Sciatic nerve (tissue), 2 donors: ENCODE measurements around the gene INTS14. TPM values are rescaled to one million over a fixed set of nuclear protein-coding genes. Genes with fewer than 3 reads are reported as not detected.

Experiments
- ATAC-seq: fragments of 200-7000 bp; cut with Tn5 transposase; one replicate; pipeline ENCODE4 v1.9.1; 2020; ENCODE audit warnings: mild to moderate bottlenecking, moderate library complexity
- DNase-seq: peaks from one replicate; pipeline ENCODE4 v3.0.0-alpha.2; 2020; ENCODE audit warnings: low spot score
- intact Hi-C: fragments of 100-400 bp; cut with DNase I; formaldehyde crosslinking; loops from one replicate; pipeline ENCODE4 v1.14.2; 2022
- total RNA-seq: library from RNA; stranded (reverse); fragmentation: NEBNext Ultra II Directional; extraction: Animal tissue kit (Norgen Biotek cat#: 25700); gene quantifications from one replicate; pipeline ENCODE4 v1.2.1, GENCODE V29; 2021
- donor health status: DM: no; HTN: no; CAD: no.
- donor health status: DM: no; HTN: no; CAD: no.

INTS14 gene
- total RNA-seq, result 24.4 TPM

DNA sequence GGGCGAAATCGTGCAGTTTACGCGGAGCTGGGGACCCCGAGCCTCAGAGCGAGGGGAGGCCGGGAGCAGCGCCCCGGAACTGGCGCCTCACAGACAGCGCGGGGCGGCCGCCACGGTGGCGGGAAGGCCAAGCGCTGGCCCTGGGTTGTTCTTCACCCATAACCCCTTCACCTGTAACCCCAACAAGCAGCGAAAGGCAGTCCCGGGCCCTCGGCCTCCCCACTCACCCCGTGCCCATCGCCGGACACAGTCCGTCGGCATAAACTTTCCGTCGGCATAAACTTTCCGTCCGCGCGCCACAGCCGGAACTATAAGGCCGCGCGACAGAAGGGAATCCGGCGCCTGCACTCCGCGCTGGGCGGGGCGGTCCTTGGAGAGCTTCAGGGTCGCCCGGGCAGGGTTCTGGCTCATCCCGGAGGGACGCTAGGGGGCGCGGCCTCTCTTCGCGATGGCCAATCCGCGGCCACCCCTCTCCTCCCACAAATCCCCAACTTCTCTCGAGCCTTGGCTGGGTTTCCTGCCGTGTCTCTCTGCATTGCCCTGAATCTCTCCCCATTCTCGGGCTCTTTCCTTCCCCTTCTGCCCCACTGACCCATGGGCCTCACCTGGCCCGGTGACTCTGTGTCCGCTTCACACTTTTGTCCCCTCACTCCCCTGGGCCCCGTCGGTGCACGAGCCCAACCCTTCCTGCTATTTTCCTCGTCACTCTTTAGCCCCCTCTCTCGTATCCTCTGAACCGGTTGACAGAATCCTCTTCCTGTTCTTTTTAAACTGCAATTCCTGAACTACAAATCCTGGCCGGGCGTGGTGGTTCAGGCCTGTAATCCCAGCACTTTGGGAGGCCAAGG is at the start of gene INTS14:
Gene INTS14, minus strand, starts transcription at position 261 of the 848 bp plus-strand sequence. CDS start 3,751 bp downstream, outside the sequence.
- DNase-seq (peak; percentile 99), ATAC-seq (peak; percentile 99)
- intact Hi-C loops, result no loop called here

DNA sequence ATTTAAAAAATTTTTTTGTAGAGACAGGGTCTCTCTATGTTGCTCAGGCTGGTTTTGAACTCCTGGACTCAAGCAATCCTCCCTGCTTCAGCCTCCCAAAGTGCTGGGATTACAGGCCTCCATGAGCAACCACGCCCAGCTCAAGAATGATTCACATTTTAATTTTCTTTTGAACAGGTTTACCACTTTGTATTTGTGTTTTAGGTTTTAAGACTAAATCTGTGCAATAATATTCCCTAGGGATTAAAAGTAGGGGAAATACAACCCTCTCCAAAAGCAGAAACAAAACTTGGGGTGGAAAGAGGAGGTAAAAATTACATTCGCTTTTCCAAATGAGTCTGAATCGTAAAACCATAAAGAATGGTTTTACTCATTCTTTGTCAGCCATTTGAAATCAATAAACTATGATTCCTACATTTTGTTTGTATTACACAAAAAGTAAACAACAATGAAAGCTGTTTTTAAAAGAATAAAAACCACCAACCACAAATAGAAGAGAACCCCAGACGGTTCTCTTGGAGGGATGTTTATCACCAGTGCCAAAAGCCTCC is 48.6 kb upstream of the INTS14 start:
- DNase-seq, result no peak
- intact Hi-C loops, result no loop called here
- ATAC-seq, result no peak

DNA sequence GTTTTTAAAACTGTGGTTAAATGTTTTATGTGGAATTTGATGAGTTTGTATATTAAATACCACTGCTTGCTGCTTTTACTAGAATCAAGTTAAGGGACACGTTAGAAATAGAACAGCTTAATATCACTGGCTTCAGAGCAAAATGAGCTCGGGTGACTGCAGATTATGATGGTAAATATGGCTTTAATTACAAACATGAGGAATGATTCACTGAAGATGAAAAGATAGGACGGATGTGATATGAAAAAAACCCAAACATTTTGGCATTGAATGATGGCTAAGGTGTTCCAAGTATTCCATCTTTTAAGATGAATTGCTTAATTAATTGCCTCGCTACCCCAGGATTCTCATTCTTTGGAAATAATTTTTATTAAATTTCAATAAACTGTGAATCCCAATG is 44.5 kb upstream of the INTS14 start:
- intact Hi-C loops, result no loop called here
- ATAC-seq, result no peak
- no peak for DNase-seq

DNA sequence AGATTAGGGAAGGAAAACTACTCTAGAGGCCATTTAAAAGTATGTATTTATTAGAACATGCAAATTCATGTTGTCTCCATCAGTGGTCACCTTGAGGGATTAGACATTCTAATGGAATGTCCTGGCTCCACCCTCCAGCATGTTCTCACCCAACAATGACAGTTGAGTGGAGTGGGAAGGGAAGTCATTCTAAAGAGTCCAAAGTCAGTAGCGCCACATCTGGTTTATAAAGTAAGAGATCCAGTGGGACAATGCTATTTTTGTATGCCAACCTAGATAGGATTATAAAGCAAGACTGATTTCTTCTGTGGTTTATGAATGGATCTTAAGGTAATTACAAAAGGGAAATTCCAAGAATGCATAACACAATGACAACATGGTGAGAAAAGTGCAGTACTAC is 44.1 kb upstream of the INTS14 start:
- ATAC-seq (no peak), DNase-seq (no peak)
- intact Hi-C loops, result no loop called here

DNA sequence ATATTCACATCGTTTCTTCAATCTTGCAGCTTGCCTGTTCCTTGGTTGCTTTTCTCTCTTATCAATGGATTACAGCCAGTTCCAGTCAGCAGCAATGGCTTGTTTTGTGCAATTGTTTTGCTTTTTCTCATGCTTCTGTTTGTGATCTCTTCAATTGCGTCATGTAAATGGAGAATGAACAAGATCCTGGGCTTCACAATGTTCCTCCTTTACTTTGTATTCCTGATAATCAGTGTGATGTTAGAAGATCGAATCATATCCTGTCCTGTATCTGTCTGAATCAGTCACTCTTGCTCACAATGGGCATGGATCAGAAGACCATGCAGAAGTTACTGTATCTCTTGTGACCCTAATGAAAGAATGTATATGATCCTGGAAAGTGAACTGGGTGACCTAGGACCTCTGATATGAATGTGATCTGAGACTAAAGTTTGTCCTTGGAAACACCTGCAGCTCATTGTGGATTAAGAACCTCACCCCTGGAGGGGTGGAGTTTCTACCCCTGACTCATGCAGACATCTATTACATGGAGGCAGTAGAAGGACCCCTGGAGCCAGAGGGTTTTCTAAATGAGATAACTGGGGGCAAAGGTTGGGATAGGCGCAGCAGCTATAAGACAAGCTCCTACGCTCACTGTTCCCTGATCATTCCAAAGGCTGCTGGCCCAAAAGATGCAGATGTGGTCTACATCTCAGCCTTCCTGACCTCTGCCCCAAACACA is 43.0 kb upstream of the INTS14 start:
- no peak for DNase-seq
- intact Hi-C loops, result no loop called here
- no peak for ATAC-seq

DNA sequence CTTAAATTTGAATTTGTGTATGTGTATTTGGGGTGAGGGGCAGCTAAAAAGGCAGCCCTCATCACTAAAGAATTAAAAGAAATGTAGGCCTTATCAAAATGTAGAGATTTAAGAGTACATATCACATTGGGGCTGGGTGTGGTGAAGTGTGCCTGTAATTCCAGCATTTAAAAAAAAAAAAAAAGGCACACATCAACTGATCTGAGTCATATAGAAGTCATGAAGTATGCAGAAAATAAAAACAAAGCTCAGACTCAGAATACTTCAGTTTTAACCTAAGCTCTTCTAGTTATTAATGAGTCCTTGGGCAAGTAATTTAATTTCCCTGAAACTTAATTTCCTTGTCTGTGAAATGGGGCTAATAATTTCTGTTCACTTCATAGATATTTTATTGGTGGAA is 42.4 kb upstream of the INTS14 start:
- DNase-seq, result no peak
- ATAC-seq, result no peak
- intact Hi-C loops, result no loop called here

DNA sequence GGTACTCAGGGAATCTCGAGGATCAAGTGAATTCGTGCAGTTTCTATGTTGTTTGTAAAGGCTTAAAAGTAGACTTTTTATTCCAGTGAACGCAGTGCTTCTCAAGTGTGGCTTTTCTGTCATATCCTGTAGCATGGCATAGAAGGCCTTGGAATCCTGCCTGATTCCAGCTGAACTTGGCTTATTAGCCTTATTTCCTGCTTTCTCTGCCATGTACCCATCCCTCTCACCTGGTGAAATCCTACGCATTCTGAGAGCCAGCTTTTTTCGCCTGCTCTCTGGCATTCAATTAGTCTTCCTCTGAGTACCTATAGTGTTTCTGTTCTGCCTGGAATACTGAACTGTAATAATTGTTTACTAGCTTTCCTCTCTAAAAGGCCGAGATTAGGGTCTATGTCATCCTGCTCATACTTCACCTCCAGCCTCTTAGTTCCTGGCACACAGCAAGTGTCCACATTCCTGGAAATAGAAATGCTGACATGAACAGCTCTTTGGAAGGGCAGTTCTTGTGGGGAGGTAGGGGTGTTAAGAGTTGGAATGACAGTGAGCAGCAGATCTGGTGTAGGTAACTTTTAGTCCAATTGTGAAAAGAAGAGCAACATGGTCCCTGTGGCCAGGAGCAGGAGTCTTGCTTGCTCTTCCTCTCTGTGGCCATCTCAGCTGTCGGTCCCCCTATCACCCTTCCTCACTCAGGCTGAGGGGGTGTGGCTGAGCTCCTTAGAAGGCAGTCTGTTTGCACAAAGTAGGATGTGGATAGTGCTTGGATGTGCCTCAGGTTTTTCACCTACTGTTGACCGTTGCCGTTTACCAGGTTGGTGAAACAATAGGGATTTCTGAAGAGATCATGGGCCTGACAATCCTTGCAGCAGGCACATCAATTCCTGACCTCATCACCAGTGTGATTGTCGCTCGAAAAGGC is 41.2 kb upstream of the INTS14 start:
- intact Hi-C loops, result no loop called here
- ATAC-seq, result no peak

DNA sequence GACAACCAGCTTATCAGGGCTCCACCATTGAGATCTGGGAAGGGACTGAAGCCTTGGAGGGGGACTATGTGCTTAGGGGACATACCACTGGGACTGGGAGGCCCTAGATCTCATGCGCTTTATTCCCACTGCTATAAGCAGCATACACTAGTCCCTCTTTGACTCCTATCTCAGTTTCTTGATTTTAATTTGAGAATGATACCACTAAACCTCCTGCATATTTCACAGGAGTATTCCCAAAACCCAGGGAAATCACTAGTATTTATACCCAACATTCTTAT is 40.1 kb upstream of the INTS14 start:
- intact Hi-C loops, result no loop called here
- ATAC-seq (no peak), DNase-seq (no peak)

More for the DNA sequence above, 41.2 kb upstream of the INTS14 start:
- DNase-seq, result no peak

DNA sequence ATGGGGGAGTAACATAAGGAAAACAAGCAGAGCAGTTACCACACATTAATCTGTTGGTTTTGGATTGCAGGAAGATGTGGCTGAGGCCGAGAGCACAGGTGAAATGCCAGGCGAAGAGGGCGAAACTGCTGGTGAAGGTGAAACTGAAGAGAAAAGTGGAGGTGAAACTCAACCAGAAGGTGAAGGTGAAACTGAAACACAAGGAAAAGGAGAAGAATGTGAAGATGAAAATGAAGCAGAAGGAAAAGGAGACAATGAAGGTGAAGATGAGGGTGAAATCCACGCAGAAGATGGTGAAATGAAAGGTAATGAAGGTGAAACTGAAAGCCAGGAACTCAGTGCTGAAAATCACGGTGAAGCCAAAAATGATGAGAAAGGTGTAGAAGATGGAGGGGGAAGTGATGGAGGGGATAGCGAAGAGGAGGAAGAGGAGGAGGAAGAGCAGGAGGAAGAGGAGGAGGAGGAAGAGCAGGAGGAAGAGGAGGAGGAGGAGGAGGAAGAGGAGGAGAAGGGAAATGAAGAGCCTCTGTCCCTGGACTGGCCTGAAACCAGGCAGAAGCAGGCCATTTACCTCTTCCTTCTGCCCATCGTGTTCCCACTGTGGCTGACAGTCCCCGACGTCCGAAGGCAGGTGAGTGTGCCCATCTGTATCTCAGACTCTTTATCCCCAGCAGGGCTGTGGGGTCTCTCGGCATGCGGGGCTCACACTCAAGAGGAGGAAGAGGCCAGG is 39.5 kb upstream of the INTS14 start:
- no peak for DNase-seq
- intact Hi-C loops, result no loop called here
- ATAC-seq, result no peak

DNA sequence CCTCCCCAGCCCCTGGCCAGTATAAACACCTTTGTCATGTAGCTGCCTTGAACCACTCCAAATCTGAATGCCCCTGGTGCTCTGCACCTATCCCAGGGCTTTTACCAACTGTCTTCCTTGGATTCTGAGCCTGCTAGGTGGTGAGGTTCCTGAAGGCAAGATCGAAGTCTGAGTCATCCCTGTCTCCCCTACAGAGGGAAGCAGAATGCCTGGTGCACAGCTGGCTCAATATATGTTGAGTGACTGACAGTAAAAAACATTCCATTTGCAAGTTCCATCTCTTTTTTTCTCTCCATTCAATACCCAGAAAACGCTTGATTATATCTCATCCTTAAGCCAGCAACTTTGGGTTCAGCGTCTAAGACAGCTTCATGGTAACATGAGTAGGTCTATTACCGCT is 35.6 kb upstream of the INTS14 start:
- intact Hi-C loops, result no loop called here
- no peak for ATAC-seq
- DNase-seq, result no peak

DNA sequence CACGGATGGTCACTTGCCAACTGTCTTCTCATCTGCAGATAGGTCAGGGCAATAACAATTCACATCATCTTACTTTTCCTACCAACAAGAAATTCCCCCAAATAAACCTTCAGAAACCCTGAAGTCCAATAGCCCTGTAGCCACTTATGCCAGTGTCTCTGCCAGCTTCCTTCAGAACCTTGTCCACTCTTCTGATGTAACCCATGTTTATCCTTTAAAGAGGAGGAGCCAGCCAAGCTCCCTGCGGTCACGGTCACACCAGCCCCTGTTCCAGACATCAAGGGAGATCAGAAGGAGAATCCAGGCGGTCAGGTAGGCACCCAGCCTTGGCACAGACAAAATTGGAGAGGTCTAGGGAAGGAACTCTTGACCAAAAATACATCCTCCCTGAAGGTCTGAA is 34.5 kb upstream of the INTS14 start:
- ATAC-seq (no peak), DNase-seq (no peak)
- intact Hi-C loops, result no loop called here

DNA sequence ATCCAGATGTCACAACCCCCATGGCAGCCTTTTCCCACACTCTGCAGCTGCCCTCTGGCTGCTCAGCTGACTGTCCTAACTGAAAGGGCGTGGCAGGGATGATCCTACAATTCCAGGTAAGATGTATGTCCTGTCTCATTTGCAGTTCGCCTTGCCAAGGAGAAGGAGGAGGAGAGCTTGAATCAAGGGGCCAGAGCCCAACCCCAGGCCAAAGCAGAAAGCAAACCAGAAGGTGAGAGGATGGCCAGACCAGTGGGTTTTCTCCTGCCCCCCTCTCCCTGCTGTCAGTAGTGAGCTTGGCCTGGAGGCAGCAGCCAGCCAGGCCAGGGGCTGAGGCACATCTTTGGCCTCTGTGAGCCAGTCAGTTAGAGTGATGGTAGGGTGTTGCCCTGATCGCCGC is 33.4 kb upstream of the INTS14 start:
- intact Hi-C loops, result no loop called here
- DNase-seq (no peak), ATAC-seq (no peak)

DNA sequence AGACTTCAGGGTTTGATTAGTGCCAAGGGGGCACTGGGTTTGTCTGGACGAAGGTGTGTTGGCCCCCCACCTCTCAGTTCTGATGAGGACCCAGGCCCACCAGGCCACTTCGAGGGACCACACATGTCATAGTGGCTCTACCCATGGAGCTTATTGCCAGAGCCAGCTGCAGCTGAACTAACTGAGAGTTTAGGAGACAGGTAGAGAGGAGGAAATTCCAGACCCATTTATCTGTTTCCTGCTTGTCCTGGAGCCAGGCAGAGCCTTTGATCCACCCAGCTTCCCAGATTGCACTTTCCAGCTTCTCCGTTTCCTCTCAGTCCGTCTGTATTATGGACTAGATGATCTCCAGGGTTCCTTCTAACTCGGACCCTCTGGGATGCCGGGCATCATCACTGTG is 31.7 kb upstream of the INTS14 start:
- ATAC-seq, result no peak
- no peak for DNase-seq

DNA sequence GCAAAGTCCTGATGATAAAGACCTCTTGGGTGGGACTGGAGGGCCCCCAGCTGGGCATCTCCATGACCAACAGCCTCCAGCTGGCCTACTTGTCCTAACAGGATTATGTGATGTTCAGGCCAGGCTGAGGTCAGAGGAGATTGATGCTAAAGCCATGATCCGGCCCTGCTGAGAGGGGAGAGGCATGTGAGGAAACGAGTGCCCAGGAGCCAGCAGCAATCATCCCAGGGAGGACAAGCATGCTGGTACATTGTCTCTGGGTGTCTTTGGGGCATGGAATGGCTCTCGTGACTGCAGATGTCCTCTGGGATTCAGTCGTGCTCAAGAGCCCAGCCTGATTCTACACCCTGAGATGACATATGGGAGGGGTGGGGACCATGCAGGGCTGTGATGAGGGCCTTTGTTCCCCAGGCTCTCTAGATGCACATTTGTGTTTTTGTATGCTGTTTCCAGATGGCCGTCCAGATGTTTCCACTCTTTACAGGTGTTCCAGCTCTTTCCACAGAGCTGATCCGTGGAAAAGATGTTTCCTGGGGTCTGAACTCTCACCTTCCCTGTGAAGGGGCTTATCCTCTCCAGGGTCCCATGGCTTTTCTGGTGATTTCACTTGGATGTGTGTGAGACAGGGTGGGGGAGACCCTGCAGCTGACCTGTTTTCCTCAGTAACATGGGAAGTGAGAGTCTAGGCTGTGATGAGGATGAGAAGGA is 31.0 kb upstream of the INTS14 start:
- intact Hi-C loops, result no loop called here
- ATAC-seq (no peak), DNase-seq (no peak)

More for the DNA sequence above, 31.7 kb upstream of the INTS14 start:
- intact Hi-C loops, result no loop called here

DNA sequence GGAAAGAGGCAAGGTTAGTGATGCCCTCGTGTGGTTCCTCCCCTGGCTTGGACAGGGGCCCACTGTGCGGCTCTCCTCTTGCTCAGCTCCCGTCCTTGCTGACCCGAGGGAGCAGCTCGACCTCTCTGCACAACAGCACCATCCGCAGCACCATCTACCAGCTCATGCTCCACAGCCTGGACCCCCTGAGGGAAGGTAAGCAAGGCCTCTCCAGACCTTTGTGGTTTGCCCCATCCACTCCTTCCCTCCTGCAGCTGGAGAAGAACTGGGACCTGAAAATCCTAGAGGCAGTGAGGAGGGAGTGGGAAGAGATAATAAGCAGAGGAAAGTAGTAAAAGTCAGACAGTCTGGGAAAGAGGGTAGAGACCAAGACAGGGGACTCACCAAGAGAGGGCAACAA is 28.6 kb upstream of the INTS14 start:
- intact Hi-C loops, result no loop called here
- ATAC-seq (no peak), DNase-seq (no peak)

DNA sequence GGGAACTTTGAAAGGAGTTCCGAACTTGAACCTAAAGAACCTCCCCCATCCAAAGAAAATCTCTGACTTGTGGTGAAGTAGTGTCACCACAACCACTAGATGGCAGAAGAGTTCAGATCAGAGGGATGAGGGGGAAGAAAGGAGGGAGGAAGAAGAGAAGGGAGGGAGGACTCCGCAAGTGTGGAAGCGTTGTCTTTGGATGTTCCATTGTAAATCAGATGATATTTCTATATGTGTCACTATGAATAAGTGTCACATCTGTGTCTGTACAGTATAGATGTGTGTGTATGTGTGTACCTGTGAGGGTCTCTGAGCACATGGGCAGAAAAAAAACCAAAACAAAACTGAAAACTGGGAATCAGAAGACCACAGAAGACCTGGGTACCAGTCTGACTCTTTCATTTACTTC is 27.8 kb upstream of the INTS14 start:
- DNase-seq (no peak), ATAC-seq (peak; percentile 91)
- intact Hi-C loops, result no loop called here

DNA sequence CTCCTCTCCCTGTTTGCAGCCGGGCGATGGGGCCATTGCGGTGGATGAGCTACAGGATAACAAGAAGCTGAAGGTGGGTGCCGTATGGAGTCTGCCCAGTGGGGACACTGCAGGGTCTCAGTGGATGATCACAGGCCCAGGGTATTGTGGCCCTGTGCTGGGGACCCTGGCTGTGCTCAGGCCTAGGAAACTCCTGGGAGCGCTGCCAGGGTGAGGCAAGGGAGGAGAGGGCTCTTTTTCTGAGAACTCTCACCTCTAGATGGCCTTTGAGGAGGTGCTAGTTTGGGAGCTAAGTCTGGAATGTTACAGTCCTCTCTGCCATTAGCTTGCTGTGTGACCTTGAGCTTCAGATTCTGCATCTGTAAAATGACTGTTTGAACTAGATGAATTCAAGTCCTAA is 27.2 kb upstream of the INTS14 start:
- DNase-seq (no peak), ATAC-seq (no peak)
- intact Hi-C loops, result no loop called here

DNA sequence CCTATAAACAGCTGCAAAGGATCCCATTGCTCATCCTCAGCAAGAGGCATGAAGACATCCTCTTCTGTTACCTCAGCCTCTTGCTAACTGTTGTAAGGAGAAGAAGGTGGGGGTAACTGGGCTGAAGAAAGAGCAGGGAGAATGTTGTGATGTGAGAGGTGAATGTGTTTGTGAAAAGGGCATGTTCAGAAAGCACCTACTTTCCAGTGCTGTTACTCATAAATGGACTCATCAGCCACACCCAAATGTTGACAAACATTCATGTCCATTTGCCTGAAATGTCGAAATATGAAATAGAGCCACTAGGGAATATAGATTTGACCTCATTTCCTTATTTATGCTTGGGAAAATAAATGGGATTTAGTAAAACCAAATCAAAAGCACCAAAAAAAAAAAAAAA is 23.4 kb upstream of the INTS14 start:
- ATAC-seq (no peak), DNase-seq (no peak)
- intact Hi-C loops, result no loop called here
